Stimulated activated CD8-positive, alpha-beta memory T cell treated with anti-CD3 and anti-CD28 coated beads, Interleukin-12 subunit alpha, Interleukin-12 subunit beta, amount 100 ng/mL, for 24 hours (primary cell): Measurements from ENCODE around the gene ATF4.

ENCODE experiments used
- DNase-seq: peaks from one replicate; pipeline ENCODE4 v3.0.0-alpha.2; 2020; ENCODE audit errors: extremely low read depth

ATF4 gene

DNA sequence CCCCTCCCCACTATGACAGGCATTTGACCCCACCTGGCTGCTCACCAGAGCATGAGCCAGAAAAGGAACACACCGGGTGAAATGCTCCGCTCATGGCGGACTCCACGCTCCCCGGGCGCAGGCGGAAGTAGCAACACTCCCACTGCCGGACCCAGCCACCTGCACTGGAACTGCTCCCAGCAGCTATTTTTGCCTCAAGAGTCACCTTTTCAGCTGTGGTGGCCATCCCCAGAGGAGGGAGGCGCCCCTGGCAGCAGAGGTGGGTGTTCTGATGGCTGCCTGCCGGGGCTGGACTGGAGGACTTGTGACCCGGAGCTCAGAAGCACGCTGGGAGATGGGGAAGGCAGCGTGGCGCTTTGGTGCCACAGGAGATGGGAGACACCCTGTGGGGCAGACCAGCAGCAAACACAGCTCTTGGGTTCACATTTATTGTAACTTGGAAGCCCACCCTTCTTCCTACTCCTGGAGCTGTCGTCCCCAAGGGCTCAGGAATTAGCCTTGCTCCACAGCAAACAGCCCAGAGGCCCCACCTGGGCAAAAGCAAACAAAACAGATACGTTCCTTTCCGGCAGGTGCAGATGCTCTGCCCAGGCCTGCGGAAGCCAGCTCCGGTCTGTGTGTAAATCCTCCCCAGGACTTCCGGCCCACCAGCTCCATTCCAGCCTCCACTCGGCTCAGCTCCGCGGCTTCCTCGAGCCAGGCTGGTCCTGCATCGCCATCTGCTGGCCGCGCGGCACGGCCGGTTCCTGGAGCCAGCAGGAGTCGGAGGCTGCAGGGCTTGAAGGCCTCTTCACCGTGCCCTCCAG, 8.5 kb downstream of the ATF4 start:
- peak; percentile 73 for DNase-seq

DNA sequence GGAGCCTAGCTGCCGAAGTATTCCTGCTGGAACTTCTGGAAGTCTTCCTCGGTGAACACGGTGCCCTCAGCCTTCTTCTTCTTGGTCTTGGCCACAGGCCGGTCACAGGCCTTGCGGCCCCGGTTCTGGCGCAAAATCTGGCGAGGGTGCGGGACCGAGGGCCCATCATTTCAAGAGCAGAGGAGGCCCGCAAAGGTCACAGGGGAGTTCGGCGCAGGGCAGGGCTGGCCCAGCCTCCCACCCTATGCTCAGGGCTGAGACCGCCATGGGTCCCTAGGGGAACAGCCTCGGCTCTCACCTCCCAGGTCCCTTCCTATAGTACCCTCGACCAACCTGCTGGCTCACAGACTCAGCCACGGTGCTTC, 9.1 kb downstream of the ATF4 start:
- DNase-seq = no peak

DNA sequence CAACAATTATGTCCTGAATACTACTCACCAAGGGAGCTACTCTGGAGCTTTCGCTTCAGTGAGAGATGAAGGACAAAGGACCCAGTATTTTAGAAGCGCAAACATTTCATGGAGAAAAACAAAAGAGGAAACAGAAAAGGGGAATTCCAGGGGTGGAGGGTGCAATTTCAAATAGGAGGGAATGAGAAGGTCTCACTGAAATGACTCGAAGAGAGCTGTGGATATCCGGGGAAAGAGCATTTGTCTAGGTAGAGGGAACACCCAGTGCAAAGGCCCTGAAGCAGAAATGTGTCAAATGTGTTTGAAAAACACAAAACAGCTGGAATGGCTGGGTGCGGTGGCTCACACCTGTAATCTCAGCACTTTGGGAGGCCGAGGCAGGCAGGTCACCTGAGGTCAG, 9.8 kb downstream of the ATF4 start:
- no peak for DNase-seq

DNA sequence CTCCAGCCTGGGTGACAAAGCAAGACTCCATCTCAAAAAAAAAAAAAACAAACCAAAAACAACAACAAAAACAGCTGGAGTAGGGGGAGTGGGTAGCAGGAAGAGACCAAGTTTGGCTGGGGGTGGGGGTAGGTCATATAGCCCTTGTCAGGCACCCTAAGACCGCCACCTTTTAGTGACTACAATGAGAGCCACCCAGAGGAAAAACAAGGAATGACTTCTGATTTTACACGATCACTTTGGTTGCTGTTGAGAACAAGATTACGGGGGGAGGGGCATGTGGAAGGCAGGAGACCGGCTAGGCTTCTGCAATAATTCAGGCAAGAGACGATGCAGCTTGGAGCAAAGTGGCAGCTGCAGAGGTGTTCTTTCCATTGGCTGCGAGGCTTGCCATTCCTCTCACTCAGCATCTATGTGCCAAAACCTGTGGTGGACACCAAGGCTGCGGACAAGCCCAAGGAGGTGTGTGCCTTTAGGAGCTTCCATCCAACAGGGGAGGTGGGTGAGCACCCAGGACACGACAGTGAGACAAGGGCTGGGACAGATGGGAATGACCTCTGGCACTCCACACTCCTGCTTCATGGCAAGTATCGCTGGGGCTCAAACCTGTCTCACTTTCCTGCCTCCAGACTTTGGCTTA, 10.4 kb downstream of the ATF4 start:
- DNase-seq = no peak

DNA sequence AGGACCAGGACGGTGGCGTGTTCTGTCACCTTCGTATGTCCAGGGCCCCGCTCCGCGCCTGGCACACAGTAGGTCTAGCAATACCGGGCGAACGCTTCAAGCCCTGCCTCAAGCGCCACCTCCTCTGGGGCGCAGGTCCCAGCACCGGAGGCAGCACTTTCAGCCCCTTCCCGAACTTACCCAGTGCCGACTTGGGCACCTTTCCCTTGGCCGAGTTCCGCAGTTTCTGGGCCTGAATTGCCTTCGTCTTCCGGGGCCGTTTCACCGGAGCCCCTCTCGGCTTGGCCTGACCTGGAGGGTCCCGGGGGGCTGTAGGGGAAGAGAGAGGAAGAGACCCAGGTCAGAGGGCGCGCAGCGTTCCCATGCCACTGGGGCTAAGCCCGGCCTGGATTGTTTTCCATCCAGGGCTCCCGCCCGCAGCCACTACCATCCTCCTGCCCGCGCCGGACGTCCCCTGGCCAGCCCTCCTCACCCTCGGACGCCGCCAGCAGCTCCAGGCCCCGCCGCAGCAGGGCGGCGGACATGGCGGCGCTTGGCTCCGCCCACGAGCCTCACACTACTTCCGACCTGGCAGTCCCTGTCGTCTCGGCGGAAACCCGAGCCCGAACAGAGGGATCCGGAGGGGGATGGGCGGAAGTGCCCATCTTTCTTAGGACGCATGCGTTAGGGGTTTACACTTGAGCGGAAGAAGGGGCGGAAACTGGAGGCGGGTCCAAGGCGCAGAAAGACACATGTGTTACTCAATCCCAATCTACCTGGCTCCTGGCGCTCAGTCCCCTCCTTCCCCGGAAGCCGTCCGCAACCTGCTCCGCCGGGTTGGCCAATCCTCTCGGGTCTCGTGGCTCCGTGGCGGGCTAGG, 12.1 kb downstream of the ATF4 start, which contains the start of gene RPS19BP1:
RPS19BP1 (minus strand) TSS at position 534 of the 859 bp plus-strand sequence; CDS start at position 524, 10 bp downstream.
- peak; percentile 97 for DNase-seq

DNA sequence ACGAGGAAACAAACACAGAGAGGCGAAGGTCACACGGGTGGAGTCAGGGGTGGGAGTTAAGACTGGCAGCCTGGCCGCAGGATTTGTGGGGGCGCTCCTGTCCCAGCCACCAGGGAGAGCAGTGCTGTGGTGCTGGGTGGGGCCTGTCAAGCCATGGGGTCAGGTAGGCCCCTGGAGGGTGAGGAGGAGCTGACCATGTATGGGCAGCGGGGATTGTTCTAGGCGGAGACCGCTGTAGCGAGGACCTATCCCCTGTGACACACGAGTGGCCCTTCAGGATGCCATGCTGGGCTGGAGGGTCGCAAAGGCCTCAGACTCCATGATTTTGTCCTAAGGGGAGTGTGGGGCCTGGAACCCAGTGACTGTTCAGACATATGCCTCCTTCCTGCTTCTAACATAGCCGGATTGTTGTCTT, 13.7 kb downstream of the ATF4 start:
- DNase-seq = no peak

DNA sequence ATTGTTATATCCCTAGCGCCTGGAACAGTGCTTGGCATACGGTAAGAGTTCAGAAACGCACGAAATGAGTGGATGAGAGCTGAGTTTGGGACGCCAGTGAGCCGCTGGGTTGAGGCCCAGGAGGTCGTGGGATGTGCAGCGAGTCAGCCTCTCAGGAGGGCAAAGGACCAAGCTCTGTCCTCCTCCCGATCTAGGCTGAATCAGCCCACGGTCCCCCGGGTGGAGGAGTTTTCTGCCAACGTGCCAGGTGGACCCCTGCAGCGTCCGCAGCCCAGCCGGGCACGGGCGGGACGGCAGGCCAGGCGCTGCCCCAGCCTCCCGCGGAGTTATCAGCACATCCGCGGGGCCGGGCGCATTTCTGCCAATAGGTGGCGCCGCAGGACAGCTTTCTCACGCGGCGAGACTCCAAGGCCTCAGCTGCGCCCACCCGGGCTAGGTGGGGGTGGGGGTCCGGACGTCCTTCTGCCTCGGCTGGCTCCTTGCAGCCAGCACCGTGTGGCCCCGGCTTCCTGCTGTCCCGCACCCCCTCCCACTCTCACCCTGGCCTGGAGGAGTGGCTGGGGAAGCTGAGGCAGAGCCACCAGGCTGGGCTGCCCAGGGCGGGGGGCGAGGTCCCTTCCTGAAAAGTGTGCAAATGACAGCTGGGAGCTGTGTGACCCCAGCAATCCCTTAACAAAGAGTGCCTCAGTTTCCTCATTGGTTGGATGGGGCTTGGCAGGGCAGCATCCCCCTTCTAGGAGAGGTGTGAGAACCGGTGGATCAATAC, 14.4 kb downstream of the ATF4 start:
- DNase-seq = peak; percentile 63

DNA sequence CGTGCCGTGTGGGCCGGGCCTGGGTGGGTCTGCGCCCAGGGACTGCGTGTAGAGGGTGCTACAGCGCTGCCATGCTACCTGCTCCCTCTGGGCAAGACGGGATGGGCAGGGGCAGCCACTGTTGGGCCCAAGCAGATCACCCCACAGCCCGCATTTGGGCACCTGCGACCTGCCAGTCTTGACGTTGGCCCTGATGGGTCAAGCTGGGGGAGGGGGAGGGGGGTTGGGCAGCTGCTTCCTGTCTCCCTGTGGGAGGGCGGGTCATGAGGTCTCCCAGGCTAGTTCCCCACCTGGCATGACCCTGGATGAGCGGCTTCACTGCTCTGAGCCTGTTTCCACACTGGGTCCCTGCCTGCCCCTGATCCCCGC, 15.0 kb downstream of the ATF4 start:
- DNase-seq = no peak

DNA sequence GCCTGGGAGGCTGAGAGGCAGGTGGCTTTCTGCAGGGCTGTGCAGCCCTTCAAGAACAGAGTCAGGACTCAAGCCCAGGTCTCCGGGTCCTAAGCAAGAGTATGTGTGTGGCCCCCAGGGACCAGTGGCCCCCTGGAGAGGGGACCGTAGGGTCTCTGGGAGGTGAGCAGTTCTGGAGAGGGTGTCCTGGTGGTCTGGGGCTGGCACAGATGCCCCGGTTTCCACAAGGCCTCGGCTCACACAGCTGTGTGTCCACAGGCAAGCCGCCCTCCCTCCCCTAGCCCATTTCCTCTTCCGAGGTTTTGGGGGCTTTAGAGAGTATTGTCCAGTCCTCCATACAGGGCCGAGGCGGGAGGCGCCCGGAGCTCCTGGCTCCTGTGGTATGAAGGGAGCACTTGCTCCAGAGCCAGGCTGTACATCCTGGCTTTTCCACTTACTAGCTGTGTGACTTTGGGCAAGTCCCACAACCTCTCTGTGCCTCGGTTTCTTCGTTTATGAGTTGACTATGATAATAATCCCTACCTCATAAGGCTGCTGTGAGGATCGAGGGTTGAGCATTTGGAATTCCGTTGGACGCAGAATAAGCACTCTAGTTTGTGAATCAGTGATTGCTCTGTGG, 15.6 kb downstream of the ATF4 start:
- DNase-seq = no peak

DNA sequence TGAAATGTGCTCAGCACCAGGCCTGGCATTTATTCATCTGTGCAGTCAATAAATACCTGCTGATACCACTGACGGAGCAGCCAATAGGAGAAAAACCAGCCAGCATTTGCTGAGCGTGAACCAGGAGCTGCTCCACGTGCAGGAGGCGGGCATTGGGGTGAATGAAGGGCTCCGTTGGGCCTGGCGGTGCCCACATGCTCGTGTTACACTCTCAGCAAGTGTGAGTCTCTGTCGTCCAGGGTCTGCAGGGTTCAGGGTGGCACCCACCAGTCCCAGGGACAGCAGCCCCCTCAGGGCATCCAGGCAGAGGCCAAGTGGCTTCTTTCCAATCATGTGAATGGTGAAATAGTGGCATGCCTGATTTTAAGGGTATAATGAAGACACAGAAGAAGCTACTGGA, 16.3 kb downstream of the ATF4 start:
- DNase-seq = no peak

DNA sequence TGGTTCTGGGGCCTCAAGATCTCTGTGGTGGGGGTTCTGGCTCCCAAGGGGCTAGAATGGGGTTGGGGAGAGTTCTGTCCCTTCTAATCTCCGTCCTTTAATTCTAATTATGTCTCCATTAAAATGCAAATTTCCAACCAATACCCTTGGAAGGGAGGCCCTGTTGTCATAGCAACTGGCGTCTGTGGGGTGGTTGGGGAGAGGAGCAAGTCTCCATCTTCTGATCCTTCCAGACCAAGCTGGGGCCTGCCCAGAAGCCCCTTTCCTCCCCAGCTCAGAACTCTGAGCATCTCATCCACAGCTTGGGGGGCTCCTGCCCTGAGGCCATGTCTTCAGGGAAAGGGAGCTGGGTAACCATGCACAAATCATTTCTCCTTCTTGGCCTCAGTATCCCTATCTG, 17.6 kb downstream of the ATF4 start:
- DNase-seq = no peak

DNA sequence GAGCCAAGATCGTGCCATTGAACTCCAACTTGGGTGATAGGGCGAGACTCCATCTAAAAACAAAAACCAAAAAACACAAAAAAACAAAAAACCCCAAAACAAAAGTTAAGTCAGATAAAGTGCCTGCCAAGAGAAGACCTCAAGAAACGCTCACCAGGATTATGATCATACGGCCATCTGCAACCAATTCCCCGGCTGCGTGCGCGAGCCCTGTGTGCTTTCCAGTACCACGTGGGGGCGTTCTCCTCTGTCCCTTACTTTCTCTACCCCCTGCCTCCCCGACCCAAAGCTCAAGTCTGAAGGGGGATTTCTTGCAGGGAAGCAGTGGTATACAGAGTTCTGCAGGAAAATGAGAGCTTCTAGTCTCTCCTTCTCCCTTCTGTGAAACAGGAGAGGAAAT, 22.7 kb downstream of the ATF4 start:
- DNase-seq = no peak

DNA sequence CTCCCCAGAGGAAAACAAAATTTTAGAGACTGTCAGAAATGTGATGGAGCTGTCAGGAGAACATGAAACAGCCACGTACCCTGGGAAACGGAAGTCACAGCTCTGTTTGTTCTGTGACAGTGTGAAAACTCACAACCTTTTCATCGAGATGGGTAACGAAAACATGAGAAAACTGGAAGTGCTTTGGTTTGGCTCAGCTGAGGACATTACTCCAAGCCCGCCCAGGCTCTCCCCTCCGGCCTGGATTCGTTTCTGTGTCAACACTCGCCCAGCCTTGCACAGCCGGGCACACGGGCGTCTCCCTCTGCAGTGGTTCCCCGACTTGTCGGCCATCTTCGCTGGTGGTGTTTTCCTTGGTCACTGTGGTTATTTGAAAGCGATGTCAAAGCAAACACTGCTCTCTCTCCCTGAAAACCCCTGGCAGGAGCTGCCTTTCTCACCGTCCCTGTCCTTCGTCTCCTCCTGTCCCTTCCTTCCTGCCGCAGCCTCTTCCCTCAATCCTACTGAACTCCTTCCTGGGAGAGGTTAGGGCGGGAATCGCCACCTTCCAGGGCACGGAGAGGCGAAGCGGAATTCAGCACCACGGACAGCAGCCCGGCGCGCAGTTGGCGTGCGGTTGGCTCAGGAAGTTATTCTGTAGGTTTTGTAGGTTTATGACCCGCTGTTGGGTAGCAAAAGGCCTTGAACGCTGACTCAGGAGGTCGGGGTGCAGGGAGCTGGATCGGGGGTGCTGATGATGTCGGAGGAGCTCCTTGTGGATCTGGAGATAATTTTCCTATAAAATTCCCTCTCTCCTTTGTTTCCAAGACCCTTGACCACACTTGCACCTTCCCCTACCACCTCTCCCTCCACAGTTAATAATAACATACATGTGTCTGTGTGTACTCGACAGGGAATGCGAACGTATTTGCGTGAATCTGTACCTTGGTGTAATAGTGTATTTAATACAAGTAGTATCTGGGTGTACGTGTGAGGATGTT, 25.3 kb downstream of the ATF4 start:
- no peak for DNase-seq

DNA sequence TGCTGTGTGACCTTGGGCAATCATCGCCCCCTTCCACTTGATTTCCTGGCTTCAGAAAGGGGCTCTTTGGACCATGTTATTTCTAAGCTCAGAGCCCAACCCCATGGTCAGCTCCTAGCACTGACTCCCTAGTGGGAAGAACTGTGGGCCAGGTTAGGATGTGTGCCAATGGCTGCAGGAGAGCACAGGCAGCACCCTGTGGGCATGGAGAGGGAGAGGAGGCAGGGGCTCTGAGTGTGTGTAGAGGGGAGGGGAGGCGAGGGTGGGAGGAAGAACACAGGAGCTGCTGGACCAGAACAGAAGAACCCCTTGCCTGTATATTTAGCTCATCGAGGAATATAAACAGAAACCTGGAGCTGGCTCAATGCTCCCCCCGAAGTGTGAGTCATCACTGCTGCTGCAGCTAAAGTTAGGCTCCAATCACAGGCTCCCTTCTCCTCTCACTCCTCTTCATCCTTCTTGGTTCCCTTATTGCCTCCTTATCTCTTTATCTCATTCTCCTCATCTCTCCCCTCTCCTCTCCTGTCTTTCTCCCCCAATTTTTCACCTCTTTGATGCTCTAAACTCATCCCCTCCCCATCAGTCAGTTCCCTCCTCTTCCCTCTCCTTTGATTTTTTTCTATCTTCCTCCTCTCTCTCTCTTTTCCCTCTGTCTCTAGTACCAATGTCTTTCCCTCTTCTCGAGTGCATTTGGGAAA, 26.7 kb downstream of the ATF4 start:
- DNase-seq = no peak

DNA sequence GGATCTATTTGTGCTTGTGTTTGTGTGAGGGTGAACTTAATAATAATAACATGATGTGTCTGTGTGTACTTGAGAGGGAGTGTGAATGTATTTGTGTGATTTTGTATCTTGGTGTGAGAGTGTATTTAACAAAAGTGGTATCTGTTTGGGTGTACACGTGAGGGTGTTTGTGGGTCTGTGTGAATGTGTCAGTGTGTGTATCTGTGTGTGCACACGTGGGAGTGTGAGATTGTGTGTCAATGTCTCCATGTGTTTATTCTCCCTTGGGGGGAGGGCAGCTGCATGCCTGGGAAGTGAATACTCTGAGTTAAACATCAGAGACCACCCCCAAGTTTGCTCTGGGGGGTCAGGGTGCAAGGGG, 27.2 kb downstream of the ATF4 start:
- DNase-seq = no peak

DNA sequence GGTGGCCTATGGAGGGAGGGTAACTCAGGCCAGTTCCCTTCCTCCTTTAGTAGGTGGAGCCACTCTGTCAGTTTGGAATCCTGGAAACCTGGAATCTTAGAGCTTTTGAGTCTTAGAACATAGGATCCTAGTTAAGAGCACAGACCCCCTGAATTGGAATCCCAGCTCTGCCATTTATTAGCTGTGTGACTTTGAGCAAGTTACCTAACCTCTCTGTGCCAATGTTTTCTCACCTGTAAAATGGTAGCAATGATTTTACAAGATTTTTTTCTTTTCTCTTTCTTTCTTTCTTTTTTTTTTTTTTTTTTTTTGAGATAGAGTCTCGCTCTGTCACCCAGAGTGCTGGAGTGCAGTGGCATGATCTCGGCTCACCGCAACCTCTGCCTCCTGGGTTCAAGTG, 33.1 kb downstream of the ATF4 start:
- DNase-seq = no peak

DNA sequence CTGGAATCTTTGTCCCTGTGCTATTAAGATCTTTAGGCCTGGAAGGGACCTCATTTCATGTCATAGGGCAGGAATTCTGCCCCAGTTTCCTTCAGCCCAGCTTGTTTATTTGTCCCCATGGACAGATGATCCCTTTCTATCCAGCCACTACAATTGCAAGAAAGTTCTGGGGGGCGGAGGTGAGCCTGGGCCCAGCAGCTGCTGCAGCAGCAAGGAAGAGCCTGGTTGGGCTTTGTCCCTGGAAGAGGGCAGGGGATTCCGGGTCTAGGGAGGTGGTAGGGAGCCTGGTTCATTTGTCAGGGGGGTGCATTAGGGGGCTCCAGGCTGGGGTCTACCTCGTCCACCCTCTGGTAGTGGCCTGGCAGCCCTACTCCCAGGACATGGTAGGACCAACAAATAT, 33.8 kb downstream of the ATF4 start:
- no peak for DNase-seq

DNA sequence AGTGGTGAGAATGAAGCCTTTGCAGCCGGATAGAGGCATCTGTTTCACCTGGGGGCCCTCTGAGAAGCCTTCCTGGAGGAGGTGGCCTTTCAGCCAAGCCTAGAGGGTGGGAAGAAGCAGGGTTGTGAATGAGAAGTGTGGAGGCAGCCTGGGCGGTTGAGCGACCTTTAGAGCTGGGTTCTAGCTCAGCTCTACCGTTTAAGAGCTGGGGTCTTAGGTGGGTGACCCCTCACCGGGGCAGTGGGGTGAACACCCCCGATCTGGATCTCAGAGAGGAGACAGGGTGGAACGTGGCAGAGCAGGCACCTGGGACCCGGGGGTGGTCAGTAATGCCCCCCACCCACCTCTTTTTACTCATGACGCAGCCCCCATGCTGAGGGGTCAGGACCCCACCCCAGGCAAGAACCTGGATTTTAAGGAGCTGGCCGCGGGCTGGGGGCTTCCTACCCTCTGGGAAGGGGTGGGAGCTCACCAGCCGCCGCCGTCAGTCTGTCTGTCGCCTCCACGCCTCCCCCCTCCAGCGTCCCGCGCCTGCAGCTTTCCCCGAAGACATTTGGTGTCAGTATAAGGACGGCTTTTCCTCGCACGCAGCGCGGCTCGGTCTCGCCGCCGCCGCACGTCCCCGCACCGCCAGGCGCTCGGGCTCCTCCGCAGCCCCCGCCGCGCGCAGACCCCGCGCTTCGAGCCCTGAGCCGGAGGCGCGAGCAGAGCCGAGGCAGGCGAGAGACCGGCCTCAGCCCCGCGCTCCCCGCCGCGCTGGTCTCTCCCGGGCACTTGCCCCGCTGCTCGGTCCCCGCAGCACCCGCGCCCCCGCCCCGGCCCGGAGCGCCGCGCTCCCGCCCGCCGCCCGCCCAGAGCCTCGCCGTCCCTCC, 36.8 kb downstream of the ATF4 start:
- DNase-seq = no peak

DNA sequence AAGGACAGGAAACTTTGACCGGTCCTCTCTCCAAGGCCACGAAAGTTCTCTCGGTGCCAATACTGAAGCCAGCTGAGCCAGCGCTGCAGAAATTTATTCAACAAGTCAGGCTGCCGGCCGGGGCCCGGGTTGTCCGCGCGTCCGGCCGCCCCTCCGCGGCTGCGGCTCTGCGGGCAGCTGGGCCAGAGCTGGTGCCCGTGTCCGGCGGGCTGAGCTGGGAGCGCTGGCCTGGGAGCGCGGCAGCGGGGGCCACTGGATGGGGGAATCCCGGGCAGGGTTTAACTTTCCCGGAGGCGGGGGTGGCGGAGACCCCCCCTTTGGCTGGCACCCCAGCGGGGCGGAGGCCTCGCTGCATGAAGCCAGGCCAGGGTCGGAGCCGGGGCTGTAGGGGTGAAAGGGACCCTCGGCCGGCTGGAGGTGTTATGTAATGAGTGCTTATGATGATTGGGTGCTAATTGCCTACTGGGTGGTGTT, 37.9 kb downstream of the ATF4 start:
- no peak for DNase-seq
